Nephron progenitor cell (in vitro differentiated cells): ENCODE data around the gene HUNK.
"Not testable (repeated sequence)": the region's sequence is repeated elsewhere in the genome, so short reads cannot be mapped to it uniquely, and the experiment has no call there.

Experiments
- DNase-seq: peaks from one replicate; pipeline ENCODE4 v3.0.0; 2021
- H3K27ac Mint-ChIP-seq: 2 replicates; pipeline ENCODE4 v1.8.0; 2021; ENCODE audit warnings: mild to moderate bottlenecking, moderate library complexity, mixed read lengths
- H3K27me3 Mint-ChIP-seq: 2 replicates; pipeline ENCODE4 v1.8.0; 2021; ENCODE audit warnings: mild to moderate bottlenecking, low read depth, mixed read lengths; ENCODE audit not compliant: poor library complexity
- H3K36me3 Mint-ChIP-seq: 2 replicates; pipeline ENCODE4 v1.8.0; 2021; ENCODE audit warnings: low read depth, mixed read lengths
- H3K4me1 Mint-ChIP-seq: 2 replicates; pipeline ENCODE4 v1.8.0; 2021; ENCODE audit warnings: mixed read lengths
- H3K4me3 Mint-ChIP-seq: 2 replicates; pipeline ENCODE4 v1.8.0; 2021; ENCODE audit warnings: mild to moderate bottlenecking, moderate library complexity, mixed read lengths
- H3K9me3 Mint-ChIP-seq: 2 replicates; pipeline ENCODE4 v1.8.0; 2021; ENCODE audit warnings: mild to moderate bottlenecking, moderate library complexity, mixed read lengths
- CTCF ChIP-seq: fragments of 200-600 bp; sonication (generic); IDR thresholded peaks from 2 replicates; pipeline ENCODE4 v1.5.0; 2021; ENCODE audit warnings: antibody characterized with exemption

HUNK gene

DNA sequence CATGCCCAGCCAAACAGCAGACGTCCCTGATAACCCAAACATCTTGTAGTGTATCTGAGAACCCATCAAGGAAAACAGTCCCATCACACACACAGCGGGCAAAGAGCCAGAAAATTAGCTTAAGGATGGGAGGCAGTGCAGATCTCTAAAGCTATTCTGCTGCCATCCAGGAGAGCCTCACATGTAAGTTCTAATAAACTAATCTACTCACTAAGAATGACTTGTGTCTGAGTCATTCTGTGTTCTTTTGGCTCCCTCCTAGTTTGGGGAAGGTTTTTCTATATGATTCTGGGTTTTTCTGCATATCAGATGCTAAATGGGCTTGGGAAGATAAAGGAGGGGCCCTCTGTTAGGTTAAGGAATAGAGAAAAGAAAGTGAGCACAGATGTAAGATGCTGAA is 162.8 kb downstream of the HUNK start:
- DNase-seq = no peak
- TF ChIP-seq CTCF = no peak
- Mint-ChIP-seq H3K27me3 (no peaks in the 10 kb centered on the region), H3K4me3 (no peak overlapping the region), H3K4me1 (no peaks in the 10 kb centered on the region), H3K9me3 (peaks cover 14% of the 10 kb centered on the region), H3K36me3 (peaks cover 5% of the 10 kb centered on the region), H3K27ac (no peak overlapping the region)

DNA sequence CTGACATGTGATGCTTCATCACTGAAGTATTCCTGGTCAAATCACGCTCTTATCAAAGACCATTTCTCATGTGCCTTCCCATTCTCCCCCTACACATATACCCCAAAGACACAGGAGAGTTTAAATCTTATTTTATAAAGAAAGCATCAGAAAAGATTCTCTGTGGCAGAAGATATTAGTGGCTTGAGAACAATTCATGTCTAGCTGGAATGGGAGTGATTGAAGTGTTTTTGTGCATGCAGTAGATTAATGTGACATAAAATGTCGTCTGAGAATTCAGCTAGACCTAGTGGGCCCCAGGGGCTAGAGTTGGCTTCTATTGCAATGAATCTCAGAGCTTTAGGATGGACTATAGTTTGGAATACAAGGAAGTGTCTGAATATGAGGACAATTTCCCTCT is 163.9 kb downstream of the HUNK start:
- H3K4me1 Mint-ChIP-seq = no peaks in the 10 kb centered on the region
- no peak overlapping the region for H3K4me3 Mint-ChIP-seq
- TF ChIP-seq CTCF = no peak

DNA sequence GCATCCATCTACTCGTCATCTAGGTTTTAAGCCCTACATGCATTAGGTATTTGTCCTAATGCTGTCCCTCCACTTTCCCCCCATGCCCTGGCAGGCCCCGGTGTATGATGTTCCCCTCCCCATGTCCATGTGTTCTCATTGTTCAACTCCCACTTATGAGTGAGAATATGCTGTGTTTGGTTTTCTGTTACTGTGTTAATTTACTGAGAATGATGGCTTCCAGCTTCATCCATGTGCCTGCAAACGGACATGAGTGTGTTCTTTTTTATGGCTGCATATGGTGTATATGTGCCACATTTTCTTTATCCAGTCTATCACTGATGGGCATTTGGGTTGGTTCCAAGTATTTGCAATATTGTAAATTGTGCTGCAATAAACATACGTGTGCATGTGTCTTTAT is 165.9 kb downstream of the HUNK start:
- H3K4me3 Mint-ChIP-seq, DNase-seq, H3K36me3 Mint-ChIP-seq, H3K27ac Mint-ChIP-seq, H3K27me3 Mint-ChIP-seq, H3K4me1 Mint-ChIP-seq: not testable (repeated sequence)
- peaks cover 25% of the 10 kb centered on the region for H3K9me3 Mint-ChIP-seq

More for the DNA sequence above, 163.9 kb downstream of the HUNK start:
- no peak for DNase-seq
- peaks cover 25% of the 10 kb centered on the region for H3K9me3 Mint-ChIP-seq
- peaks cover 4% of the 10 kb centered on the region for H3K27me3 Mint-ChIP-seq
- H3K36me3 Mint-ChIP-seq = peaks cover 5% of the 10 kb centered on the region
- H3K27ac Mint-ChIP-seq = no peak overlapping the region

GRCh38 chr21:32043458-32043857 is 170.6 kb downstream of the HUNK start:
- Mint-ChIP-seq H3K9me3 (peaks cover 25% of the 10 kb centered on the region), H3K27ac (peak overlapping the region; percentile 75), H3K27me3 (peaks cover 4% of the 10 kb centered on the region), H3K4me1 (peaks cover 32% of the 10 kb centered on the region), H3K36me3 (no peaks in the 10 kb centered on the region), H3K4me3 (no peak overlapping the region)
- TF ChIP-seq CTCF = no peak
- DNase-seq = no peak

DNA sequence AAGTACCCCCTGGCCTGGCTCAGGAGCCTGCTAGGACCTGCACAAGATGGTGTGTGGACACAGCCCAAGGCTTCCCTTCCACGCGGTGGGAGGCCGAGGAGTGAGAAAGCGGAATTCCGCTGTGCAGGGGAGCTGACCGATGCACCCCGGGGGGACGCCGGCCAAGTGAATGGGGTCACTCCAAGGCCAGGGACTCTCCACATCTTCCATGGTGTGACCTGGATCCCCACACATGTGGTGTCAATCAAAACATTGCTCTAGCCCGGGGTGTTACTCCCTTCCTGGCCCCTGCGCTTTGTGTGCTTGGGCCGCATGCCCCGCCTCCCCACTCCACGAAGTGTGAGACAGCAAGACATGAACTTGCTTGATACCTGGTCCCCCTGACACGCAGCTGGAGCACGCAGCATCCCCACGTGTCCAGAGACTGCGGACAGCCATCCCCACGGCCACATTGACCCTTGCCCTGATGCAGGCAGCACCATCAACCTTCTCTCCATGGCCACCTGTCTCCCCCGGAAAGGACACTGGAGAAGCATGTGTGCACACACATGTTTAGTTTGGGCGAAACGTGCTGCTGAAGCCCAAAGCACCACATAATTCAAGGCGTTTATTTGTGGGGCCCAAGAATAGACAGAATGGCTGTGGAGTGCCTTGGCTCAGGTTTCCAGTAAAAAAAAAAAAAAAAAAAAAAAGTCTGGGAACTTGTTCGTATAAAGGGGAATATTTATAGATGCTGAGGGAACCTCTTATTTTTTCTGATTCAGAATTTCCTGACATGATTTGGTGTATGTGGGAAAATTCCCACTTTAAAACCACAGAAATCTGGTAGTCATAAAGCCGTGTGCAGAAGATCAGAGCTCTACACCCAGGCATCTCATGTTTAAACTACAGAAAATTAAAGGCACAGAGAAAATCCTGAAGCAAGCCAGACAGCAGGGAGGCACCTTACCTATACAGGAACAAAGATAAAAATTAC is 171.7 kb downstream of the HUNK start:
- DNase-seq = no peak
- Mint-ChIP-seq H3K27ac (peak overlapping the region; percentile 70), H3K4me3 (no peak overlapping the region), H3K9me3 (peaks cover 23% of the 10 kb centered on the region), H3K36me3 (no peaks in the 10 kb centered on the region), H3K27me3 (peaks cover 4% of the 10 kb centered on the region), H3K4me1 (peaks cover 33% of the 10 kb centered on the region)
- TF ChIP-seq CTCF = no peak

DNA sequence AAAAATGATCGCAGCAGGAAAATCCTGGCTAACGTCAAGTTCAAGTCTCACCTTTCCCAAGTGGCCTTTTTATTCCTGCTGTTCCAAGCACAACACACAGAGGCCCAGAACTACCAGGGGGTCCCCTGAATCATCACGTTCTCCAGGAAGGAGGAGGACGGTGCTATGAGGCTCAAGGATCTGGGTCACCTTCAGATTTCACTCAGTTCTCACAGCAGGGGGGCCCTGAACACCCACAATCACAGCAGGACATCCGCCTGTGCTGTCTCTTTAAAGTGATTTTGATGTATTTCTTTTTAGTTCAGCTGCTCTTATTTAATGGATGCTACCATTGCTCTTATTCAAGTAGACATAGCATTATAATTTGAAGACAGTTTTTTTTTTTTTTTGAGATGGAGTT is 173.4 kb downstream of the HUNK start:
- no peak overlapping the region for H3K27ac Mint-ChIP-seq
- peaks cover 33% of the 10 kb centered on the region for H3K4me1 Mint-ChIP-seq
- H3K36me3 Mint-ChIP-seq = no peaks in the 10 kb centered on the region
- no peak for DNase-seq
- no peak overlapping the region for H3K4me3 Mint-ChIP-seq
- peaks cover 6% of the 10 kb centered on the region for H3K9me3 Mint-ChIP-seq
- no peaks in the 10 kb centered on the region for H3K27me3 Mint-ChIP-seq
- no peak for TF ChIP-seq CTCF
